ENCODE data around the gene LHFPL4. TPM values are rescaled to one million over a fixed set of nuclear protein-coding genes. Genes with fewer than 3 reads are reported as not detected.
A peak's percentile ranks its signal among the peaks of the same experiment; 100 is the strongest.

Gene LHFPL4
- total RNA-seq, 1 experiment from 2014 or later = not detected

- peaks cover 5% of the 10 kb centered on the region for H3K4me1 ChIP-seq (replicated peaks; ENCODE audit: insufficient read depth)
- no peak overlapping the region for H3K4me2 ChIP-seq
- peaks cover 3% of the 10 kb centered on the region for H3F3A ChIP-seq (ENCODE audit: insufficient read depth, low read depth)
- no peak overlapping the region for H2AFZ ChIP-seq
- H3K27me3 ChIP-seq (ENCODE audit: insufficient read depth, low read depth) = peaks cover 15% of the 10 kb centered on the region
- no peaks in the 10 kb centered on the region for H3K9me3 ChIP-seq (ENCODE audit: insufficient read depth, low read depth)
- no peaks in the 10 kb centered on the region for H3K79me2 ChIP-seq (ENCODE audit: low read depth)
- H3K9me2 ChIP-seq (ENCODE audit: insufficient read depth) = no peaks in the 10 kb centered on the region
- no TSS peak for BruUV-seq (replicated peaks)
- intact Hi-C loops (cut with micrococcal nuclease; ENCODE audit: unreplicated experiment) = loop anchor here (2.0 to 10.0 kb wide), 4 partner anchors 144 to 538 kb away; partner anchors contain the start of genes BRPF1 and MTMR14
- ChIA-PET CTCF (interaction anchor here (1.0 kb wide), 1 partner anchor 159 kb away, joined by 3 read pairs; no protein-coding TSS in a partner anchor), POLR2A (ENCODE audit: unreplicated experiment) (no interaction called here)
- peak; percentile 97 for TF ChIP-seq CTCF (conservative IDR thresholded peaks at IDR 0.05)
- TF ChIP-seq EZH2 (IDR thresholded peaks at IDR 0.05; ENCODE audit: low read depth) = no peak
- H4K20me1 ChIP-seq (ENCODE audit: insufficient read depth) = no peaks in the 10 kb centered on the region
- H3K36me3 ChIP-seq (ENCODE audit: low read depth) = no peaks in the 10 kb centered on the region
- H3K4me3 ChIP-seq = no peak overlapping the region
- DNase-seq = peak; percentile 46 to 73
- H3K27ac ChIP-seq = no peak overlapping the region
Observed at GRCh38 chr3:9503283-9503682, 50.3 kb downstream of the LHFPL4 start.

DNA sequence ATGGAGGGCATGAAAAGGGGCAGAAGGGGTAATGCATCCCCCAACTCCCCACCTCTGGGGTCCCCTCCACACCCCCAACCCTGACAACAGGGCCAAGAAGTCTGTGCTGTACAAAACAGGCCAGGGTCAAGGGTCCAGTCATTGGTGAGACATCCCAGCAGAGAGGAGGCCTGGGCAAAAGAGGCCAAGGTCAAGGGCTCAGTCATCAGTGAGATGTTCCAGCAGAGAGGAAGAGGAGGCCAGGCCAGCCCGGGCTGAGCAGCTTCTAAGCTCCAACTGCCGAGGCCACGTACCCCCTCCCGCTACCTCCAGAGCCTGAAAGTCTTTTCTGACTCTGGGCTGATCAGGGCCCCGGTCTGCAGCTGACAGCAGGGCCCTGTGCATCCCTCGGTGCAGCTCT is 52.4 kb downstream of the LHFPL4 start:
- DNase-seq = no peak
- H3K4me2 ChIP-seq = no peak overlapping the region
- ChIA-PET CTCF (no interaction called here), POLR2A (ENCODE audit: unreplicated experiment) (no interaction called here)
- peaks cover 21% of the 10 kb centered on the region for H3F3A ChIP-seq (ENCODE audit: insufficient read depth, low read depth)
- no peaks in the 10 kb centered on the region for H3K27me3 ChIP-seq (ENCODE audit: insufficient read depth, low read depth)
- H3K9me3 ChIP-seq (ENCODE audit: insufficient read depth, low read depth) = no peaks in the 10 kb centered on the region
- H3K79me2 ChIP-seq (ENCODE audit: low read depth) = no peaks in the 10 kb centered on the region
- no peaks in the 10 kb centered on the region for H3K36me3 ChIP-seq (ENCODE audit: low read depth)
- no peaks in the 10 kb centered on the region for H3K9me2 ChIP-seq (ENCODE audit: insufficient read depth)
- TF ChIP-seq CTCF (conservative IDR thresholded peaks at IDR 0.05) (no peak), EZH2 (IDR thresholded peaks at IDR 0.05; ENCODE audit: low read depth) (no peak)
- no peak overlapping the region for H3K4me3 ChIP-seq
- H2AFZ ChIP-seq = no peak overlapping the region
- intact Hi-C loops (cut with micrococcal nuclease; ENCODE audit: unreplicated experiment) = loop anchor here (5.0 to 10.0 kb wide), 3 partner anchors 146 to 304 kb away; partner anchors contain the start of genes BRPF1 and MTMR14
- no TSS peak for BruUV-seq (replicated peaks)
- peaks cover 21% of the 10 kb centered on the region for H3K4me1 ChIP-seq (replicated peaks; ENCODE audit: insufficient read depth)
- 0 out of 2 replicates have a peak, but pooled peaks cover 6% of the 10 kb centered on the region for H4K20me1 ChIP-seq (ENCODE audit: insufficient read depth)
- no peak overlapping the region for H3K27ac ChIP-seq

DNA sequence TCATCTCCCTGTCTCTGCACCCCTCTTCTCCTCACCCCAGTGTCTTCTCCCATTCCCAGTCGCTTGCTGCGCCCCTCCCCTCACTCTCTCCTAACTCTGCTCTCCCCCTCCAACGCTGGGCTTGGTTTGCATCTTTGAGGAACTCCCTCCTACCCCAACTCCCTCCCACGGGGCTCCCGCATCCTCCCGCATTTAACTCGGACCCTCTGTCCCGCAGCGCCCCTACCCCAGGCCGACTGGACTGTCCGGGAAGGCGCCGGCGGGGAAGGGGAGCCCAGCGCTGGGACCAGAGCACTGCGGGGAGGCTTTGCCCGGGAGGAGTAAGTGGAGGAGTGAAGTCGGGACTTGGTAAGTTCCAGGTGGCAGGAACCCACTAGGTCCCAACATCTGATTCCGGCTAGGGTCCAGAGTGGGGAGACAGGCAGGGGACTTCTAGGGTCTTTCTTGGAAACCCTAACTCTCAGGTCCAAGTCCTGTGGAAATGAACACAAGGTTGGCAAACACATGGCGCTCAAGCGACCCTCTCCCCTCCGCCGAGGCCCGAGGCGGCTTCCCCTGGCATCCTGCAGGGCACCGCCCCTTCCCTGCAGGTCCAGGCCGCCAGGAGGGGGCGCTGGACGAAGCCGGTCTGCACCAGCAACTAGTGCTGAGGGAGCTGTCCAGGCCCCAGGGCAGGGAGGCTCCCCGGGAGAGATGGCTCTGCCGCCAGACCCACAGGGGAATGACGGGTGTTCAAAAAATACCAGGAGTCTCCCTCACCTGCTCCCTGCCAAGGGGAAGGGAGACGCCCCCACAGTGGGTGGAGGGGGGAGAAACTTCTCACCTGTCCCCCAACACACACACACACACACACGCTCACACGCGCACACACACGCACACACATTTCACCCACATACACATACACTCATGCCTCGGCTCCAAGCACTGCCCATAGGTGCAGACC is 53.2 kb downstream of the LHFPL4 start:
- Histone ChIP-seq H3K79me2 (ENCODE audit: low read depth) (no peaks in the 10 kb centered on the region), H3K36me3 (ENCODE audit: low read depth) (no peaks in the 10 kb centered on the region), H3K27ac (no peak overlapping the region), H3K4me1 (replicated peaks; ENCODE audit: insufficient read depth) (peaks cover 21% of the 10 kb centered on the region), H3K9me3 (ENCODE audit: insufficient read depth, low read depth) (no peaks in the 10 kb centered on the region), H2AFZ (no peak overlapping the region), H4K20me1 (ENCODE audit: insufficient read depth) (0 out of 2 replicates have a peak, but pooled peaks cover 6% of the 10 kb centered on the region), H3K4me2 (no peak overlapping the region), H3K4me3 (no peak overlapping the region), H3K27me3 (ENCODE audit: insufficient read depth, low read depth) (no peaks in the 10 kb centered on the region), H3K9me2 (ENCODE audit: insufficient read depth) (no peaks in the 10 kb centered on the region), H3F3A (ENCODE audit: insufficient read depth, low read depth) (peaks cover 21% of the 10 kb centered on the region)
- intact Hi-C loops (cut with micrococcal nuclease; ENCODE audit: unreplicated experiment) = loop anchor here (5.0 to 10.0 kb wide), 3 partner anchors 147 to 304 kb away; partner anchors contain the start of genes BRPF1 and MTMR14
- POLR2A ChIA-PET (ENCODE audit: unreplicated experiment) = no interaction called here
- TF ChIP-seq EZH2 (IDR thresholded peaks at IDR 0.05; ENCODE audit: low read depth) (no peak), CTCF (conservative IDR thresholded peaks at IDR 0.05) (peak; percentile 57)
- CTCF ChIA-PET = interaction anchor here (0.7 kb wide), 1 partner anchor 934 kb away, joined by 4 read pairs; no protein-coding TSS in a partner anchor
- DNase-seq = peak in 1 of 2 experiments; percentile 56
- no TSS peak for BruUV-seq (replicated peaks)

Measured in PC-9 (cell line).